ENCODE measurements around the gene EPAS1.

EPAS1 gene

GRCh38 chr2:46326231-46326980, 29.2 kb downstream of the EPAS1 start:
- DNase-seq = no peak

DNA sequence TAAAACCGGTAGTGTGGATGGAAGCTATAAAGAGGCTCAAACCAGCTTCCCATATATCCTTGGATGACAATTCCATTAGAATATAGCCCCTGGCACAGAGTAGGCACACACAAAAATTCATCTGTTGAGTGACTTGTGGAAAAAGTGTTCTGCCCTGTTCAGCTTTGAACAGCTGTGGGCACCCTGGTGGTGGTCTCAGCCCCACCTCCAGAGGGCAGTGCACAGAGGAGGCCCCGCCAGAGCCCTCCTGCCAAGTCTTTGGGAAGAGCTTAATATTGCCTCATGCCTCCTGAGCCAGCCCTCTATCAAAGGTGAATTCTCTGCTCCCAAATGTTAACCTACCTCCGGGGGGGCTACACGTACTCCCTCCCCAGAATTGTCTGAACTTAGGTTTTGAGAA, 30.4 kb downstream of the EPAS1 start:
- no peak for DNase-seq

DNA sequence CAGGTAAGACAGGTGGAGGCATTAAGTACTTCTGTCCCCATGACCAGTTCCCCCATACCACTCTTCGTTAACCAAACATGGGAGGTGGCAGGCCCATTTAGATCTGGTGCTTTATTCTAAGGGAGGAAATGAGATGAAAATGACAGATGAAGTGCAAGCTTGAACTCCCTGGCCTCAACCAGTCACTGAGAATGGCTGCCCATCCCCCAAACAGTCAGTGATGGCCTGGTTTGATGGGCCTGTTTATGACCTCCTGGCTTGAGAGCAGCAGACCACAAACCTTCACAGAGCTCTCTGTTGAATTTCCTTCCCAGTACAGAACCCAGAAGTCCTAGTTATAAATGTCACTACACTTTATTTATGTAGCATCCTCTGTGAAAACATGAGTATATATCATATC, 31.1 kb downstream of the EPAS1 start:
- DNase-seq = no peak

GRCh38 chr2:46328829-46329228, 31.6 kb downstream of the EPAS1 start:
- no peak for DNase-seq

DNA sequence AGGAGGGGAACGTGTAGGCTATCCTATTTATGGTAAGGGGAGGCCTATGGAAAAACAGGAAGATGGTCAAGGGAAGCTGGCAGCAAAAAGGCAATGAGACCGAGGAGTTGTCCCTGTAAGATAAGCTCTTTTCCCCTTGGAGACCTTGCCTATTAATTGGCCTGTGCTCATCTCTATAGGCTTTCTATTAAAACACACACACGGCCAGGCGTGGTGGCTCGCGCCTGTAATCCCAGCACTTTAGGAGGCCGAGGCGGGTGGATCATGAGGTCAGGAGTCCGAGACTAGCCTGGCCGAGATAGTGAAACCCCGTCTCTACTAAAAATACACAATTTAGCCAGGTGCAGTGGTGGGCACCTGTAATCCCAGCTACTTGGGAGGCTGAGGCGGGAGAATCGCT, 32.1 kb downstream of the EPAS1 start:
- no peak for DNase-seq

DNA sequence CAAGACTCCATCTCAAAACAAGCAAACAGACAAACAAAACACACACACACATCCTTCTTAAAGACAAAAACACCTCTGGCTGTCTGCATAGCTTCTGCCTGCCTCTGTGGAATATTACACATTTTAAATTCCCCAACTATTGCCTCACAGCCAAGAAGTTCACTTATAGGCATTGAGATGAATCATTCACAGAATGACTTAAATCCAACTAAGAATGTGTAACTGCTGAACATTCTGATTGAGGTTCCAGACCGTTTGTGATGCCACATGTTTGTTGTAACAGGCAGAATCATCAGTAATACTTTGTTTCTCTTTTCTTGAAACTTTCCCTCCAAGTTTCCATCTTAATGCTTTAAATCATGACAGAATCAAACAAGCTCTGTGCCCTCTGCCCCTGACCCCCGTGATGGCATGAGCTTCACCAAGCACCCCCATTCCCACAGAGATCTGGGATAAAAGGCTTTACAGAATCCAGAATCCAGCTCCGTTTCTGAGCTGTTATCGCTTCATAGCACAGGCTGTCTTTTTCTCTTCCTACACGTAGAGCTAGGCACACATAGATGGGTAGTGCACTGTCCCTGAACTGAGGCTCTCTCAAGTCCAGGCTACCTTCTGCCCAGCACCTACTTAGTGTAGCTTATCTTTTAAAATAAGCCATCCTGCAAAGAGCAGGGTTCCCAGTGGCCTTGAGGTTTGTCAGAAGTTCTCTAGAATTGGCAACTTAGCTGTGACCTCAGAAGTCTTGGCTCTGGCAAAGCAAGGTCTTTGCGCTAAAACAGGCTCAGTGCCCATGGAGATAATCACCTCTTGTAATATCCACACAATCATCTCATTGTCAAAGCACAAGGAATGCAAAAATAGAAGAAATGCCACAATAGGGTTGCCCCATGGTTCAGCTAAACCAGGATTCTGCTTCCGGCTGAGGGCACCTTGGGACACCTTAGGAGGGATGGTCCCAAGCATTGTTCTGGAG, 32.9 kb downstream of the EPAS1 start:
- DNase-seq = peak; percentile 20

DNA sequence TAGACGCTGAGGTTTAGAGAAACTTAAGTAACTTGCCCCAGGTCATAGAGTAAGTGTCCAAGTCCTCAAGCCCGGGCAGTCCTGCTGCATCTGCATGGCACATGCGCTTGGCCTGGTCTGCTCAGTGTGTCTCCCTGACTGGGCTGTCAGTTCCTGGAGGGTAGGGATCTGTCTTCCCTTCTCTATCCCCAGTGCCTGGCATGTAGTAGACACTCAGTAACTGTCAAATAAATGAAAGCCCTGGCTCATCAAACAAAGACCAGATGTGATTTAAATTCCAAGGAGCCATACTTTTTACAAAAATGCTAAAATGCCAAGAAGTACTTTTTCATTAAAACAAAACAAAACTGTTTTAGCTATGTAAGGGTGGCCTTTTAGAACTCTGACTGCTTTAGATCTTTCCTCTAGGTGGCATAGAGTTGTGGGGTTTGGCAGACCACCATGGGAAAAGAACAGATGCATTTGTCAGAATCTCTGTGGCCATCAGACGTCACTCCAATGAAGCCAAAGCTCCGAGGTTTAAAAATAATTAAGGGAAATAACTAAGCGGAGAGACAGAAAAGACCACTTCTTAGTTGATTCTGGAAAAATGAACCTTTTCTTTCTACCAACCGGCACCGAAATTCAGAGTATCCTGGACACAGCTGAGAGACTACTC, 34.0 kb downstream of the EPAS1 start:
- DNase-seq = no peak

DNA sequence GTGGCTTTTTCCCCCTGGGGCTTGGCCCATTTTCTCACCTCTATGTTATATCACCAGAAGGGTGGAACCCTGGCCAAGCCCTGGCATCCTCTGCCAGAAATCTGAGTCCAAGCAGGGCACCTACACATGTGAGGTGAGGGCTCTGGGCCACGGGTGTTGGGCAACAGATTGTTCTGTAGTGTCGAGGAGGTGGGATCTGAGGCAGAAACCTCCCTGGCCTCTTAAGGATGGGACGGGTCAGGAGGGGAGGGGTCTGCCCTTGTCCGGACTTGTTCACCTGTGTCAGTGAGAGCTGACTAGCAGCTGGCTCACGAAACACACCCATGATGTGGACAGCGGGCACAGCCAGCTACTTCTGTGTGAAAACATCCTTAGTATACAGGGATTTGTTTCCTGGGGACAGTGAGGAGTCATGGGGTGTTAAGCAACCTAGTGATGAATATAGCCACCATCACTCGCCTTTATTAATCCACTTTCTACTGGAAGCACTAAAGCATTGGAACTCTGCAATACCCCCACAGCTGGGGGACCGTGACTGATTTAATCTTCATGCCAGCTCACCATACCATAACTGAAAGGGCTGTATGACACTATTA, 35.6 kb downstream of the EPAS1 start:
- DNase-seq = no peak

DNA sequence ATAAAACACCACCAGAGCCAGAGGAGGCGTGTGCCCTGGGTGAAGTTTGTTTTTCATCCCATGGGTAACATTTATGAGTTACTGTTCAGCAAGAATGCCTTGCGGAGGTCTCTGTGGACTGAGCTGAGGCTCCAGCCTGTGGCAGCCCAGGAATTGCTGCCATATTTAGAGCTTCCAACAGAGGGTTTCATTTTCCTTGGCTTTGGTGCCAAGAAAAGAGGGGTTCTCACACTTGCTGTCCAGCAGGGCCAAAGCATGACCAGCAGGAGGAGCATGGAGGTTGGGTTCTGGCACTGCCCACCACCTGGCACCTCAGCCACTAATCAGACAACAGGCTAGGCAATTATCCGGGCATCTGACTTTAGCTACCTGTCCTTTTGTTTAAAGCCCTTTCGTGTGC, 36.7 kb downstream of the EPAS1 start:
- DNase-seq = no peak

DNA sequence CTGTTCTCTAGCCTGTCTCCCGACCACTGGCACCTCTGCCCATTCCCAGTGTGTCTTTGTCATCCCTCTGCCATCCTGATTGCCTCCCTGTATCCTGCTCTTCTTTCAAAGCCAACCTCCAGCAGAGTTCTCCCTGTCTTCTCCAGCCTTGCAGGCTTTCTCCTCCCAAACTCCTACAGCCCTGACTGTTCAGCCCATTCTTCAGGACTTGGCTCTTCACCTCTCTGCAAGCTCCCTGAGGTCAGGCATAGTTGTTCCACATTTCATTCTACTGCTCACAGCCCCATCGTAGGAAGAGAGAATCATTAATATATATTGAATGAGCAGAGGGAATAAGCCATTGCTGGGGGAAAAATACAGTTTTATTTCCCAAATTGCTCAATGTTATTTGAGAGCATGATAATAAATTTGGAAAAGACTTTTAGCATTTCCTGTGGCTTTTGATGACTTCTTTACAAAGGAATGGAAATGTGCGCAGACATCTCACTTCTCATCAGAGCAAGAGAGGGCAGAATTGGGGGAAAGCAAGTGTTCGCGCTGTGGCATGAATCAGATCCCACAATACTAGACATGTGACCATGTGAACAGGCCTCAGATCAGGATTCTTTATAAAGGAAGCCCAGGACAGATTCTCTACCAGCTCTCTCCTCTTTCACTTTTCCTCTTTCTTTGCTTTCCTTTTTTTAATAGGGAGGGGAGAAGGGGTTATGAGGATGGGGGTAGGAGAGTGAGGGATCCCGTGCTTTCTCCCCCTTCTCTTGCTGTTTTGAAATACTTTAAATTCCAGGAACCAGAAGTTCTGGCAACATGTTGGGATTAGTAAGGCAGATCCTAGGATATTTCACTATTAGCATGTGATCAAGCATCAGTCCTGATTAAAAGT, 37.4 kb downstream of the EPAS1 start:
- no peak for DNase-seq

DNA sequence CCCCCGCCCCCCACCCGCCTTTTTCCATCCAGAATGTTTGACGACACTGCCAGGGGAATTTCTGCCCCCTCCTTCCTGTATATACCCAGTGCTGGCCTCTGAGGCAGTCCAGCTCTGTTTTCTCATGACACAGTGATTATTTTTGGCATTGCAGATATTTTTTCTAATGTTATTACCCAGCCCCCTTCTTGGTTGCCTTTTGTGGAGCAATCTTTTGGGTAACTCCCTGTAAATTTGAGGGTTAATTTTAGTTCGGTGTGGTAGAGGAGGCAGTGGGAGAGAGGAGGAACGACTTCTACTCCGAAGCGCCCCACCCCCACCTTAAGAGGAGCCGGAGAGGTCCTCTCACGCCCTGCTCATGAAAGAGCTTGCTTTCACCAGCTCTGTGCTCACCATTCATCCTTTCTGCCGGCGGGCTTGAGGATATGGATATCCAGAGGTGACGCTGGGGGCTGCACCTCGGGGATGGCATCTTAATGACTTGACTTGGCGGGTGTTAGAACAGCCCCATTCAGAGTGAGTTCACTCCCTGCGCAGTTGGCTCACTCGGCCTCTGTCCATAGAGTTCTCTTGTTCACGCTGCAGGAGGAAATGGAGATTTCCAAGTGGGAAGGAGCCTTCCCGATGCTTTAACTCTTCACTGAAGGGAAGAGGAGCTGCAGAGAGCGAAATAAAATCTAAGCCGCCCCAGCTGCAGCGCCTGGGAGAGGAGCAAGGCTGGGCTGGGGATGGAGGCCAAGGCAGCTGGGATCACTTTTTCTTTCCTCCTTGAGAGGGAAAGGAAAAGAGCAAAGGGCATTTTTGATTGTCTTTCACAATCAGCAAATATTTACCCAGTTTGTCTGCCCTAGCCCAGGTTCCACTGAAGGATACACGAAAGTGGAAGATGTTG, 38.4 kb downstream of the EPAS1 start:
- no peak for DNase-seq

DNA sequence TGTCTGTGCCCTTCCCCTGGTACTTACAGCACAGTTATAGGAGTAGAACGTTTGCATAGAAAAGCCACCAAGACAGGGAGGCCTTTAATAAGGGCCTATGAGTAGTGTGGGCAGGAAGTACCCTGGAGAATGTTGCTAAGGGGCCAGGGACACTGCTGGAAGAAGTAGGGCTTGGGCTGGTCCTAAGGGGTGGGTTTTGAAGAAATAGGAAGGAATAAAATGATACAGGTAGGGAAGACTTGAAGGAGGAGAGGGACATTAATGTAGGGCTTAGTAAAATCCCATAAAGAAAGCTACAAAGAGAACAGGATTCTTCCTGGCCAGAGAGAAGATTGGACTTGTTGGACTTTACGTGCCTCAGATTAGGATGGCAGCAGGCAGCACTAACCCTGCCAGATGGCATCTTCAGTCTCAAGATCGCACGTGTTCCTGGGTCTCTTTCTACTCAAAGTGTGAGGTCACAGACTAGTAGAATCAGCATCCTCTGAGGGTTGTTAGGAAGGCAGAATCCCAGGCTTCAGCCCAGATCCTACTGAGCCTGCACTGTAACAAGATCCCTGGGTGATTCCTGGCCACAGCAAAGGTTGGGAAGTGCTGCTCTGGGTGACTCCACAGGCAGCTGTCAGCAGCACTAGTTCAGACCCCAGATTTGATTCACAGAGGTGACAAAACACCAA, 39.2 kb downstream of the EPAS1 start:
- DNase-seq = no peak

- no peak for DNase-seq
Measured at GRCh38 chr2:46337208-46337994, 40.2 kb downstream of the EPAS1 start.

- no peak for DNase-seq
Measured at GRCh38 chr2:46338674-46339073, 41.5 kb downstream of the EPAS1 start.

DNA sequence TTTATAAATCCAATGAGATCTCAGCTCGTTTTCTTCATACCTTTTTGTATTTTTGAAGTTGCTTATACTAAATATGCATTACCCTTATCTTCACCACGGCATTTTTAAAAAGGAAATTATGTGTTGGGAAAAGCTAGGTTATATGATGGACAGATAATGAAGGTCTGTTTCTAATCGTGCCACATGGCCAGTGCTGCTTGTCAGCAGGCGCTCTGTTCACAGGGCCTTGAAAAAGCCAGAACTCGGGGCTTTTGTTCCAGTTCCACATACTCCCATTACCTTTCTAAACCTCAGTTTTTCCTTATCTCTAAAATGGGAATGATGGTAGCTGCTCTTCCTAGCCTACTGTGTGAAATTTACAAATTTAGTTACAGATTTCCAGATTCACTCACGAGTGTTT, 42.0 kb downstream of the EPAS1 start:
- no peak for DNase-seq

- no peak for DNase-seq
Measured at GRCh38 chr2:46339676-46340459, 42.7 kb downstream of the EPAS1 start.

GRCh38 chr2:46340740-46341420, 43.7 kb downstream of the EPAS1 start:
- no peak for DNase-seq
